ENCODE data around the gene ZNF618. TPM values are rescaled to one million over a fixed set of nuclear protein-coding genes. Genes with fewer than 3 reads are reported as not detected.

The ZNF618 gene
- total RNA-seq, 2 donors from 2014 or later, result 16.6 to 24.9 TPM

GRCh38 chr9:113934829-113935676 is 58.9 kb downstream of the ZNF618 start:
- no peak for DNase-seq (ENCODE audit: low spot score)
- no peak overlapping the region for H3K4me3 ChIP-seq
- no peak for TF ChIP-seq CTCF (IDR thresholded peaks at IDR 0.05)
- H3K27me3 ChIP-seq (replicated peaks; ENCODE audit: insufficient read depth), result no peaks in the 10 kb centered on the region
- no peak for ATAC-seq (ENCODE audit: insufficient number of reproducible peaks, low FRiP score, low read depth)
- H3K9me3 ChIP-seq, result no peaks in the 10 kb centered on the region
- H3K27ac ChIP-seq, result peak overlapping the region in 1 of 2 donors; percentile 52
- H3K4me1 ChIP-seq (ENCODE audit: control insufficient read depth in 1 of 2, low read depth in 2 of 2), result peaks cover 20 to 47% of the 10 kb centered on the region in 2 donors
- H3K36me3 ChIP-seq, result no peaks in the 10 kb centered on the region

- Histone ChIP-seq H3K27me3 (replicated peaks; ENCODE audit: insufficient read depth) (no peaks in the 10 kb centered on the region), H3K9me3 (no peaks in the 10 kb centered on the region), H3K27ac (peak overlapping the region in 1 of 2 donors; percentile 52), H3K4me1 (ENCODE audit: control insufficient read depth in 1 of 2, low read depth in 2 of 2) (peaks cover 15 to 42% of the 10 kb centered on the region in 2 donors), H3K36me3 (no peaks in the 10 kb centered on the region), H3K4me3 (no peak overlapping the region)
- no peak for TF ChIP-seq CTCF (IDR thresholded peaks at IDR 0.05)
- no peak for ATAC-seq (ENCODE audit: insufficient number of reproducible peaks, low FRiP score, low read depth)
- DNase-seq (ENCODE audit: low spot score), result no peak
Observed at GRCh38 chr9:113935677-113936380, 59.7 kb downstream of the ZNF618 start.

GRCh38 chr9:113940077-113940476 is 64.0 kb downstream of the ZNF618 start:
- Histone ChIP-seq H3K27ac (no peak overlapping the region), H3K4me1 (ENCODE audit: control insufficient read depth in 1 of 2, low read depth in 2 of 2) (peaks cover 17 to 42% of the 10 kb centered on the region in 2 donors), H3K9me3 (no peaks in the 10 kb centered on the region), H3K4me3 (no peak overlapping the region), H3K27me3 (replicated peaks; ENCODE audit: insufficient read depth) (no peaks in the 10 kb centered on the region), H3K36me3 (no peaks in the 10 kb centered on the region)
- ATAC-seq (ENCODE audit: insufficient number of reproducible peaks, low FRiP score, low read depth), result no peak
- no peak for DNase-seq (ENCODE audit: low spot score)
- TF ChIP-seq CTCF (IDR thresholded peaks at IDR 0.05), result no peak

- Histone ChIP-seq H3K27ac (no peak overlapping the region), H3K4me1 (ENCODE audit: control insufficient read depth in 1 of 2, low read depth in 2 of 2) (peaks cover 17 to 38% of the 10 kb centered on the region in 2 donors), H3K36me3 (no peaks in the 10 kb centered on the region), H3K9me3 (no peaks in the 10 kb centered on the region), H3K27me3 (replicated peaks; ENCODE audit: insufficient read depth) (no peaks in the 10 kb centered on the region), H3K4me3 (no peak overlapping the region)
- no peak for ATAC-seq (ENCODE audit: insufficient number of reproducible peaks, low FRiP score, low read depth)
- no peak for TF ChIP-seq CTCF (IDR thresholded peaks at IDR 0.05)
- no peak for DNase-seq (ENCODE audit: low spot score)
Observed at GRCh38 chr9:113941056-113941455, 64.9 kb downstream of the ZNF618 start.

GRCh38 chr9:113941526-113941925 is 65.4 kb downstream of the ZNF618 start:
- Histone ChIP-seq H3K9me3 (no peaks in the 10 kb centered on the region), H3K27me3 (replicated peaks; ENCODE audit: insufficient read depth) (no peaks in the 10 kb centered on the region), H3K4me1 (ENCODE audit: control insufficient read depth in 1 of 2, low read depth in 2 of 2) (peaks cover 17 to 34% of the 10 kb centered on the region in 2 donors), H3K36me3 (no peaks in the 10 kb centered on the region), H3K4me3 (no peak overlapping the region), H3K27ac (no peak overlapping the region)
- ATAC-seq (ENCODE audit: insufficient number of reproducible peaks, low FRiP score, low read depth) (no peak), DNase-seq (ENCODE audit: low spot score) (no peak)
- TF ChIP-seq CTCF (IDR thresholded peaks at IDR 0.05), result no peak

All from thoracic aorta (tissue), 2 donors.